HEK293 (cell line): ENCODE results near the gene ZNF354C.

Source experiments
- BCL6B ChIP-seq: fragments of 450-650 bp; formaldehyde crosslinking; IDR thresholded peaks from 2 replicates; pipeline ENCODE4 v1.5.1; 2017; ENCODE audit warnings: missing biosample characterization, missing genetic modification characterization
- GFI1B ChIP-seq: fragments of 450-650 bp; formaldehyde crosslinking; IDR thresholded peaks from 2 replicates; pipeline ENCODE4 v1.5.1; 2016; ENCODE audit warnings: missing biosample characterization, missing genetic modification characterization
- GLI4 ChIP-seq: fragments of 450-650 bp; formaldehyde crosslinking; IDR thresholded peaks from 2 replicates; pipeline ENCODE4 v1.5.1; 2016; ENCODE audit warnings: missing biosample characterization, missing genetic modification characterization
- GLIS1 ChIP-seq: fragments of 450-650 bp; formaldehyde crosslinking; IDR thresholded peaks from 2 replicates; pipeline ENCODE4 v1.5.1; 2016; ENCODE audit warnings: missing biosample characterization, missing genetic modification characterization
- INSM2 ChIP-seq: fragments of 450-650 bp; formaldehyde crosslinking; IDR thresholded peaks from 2 replicates; pipeline ENCODE4 v1.5.1; 2016; ENCODE audit warnings: missing biosample characterization, missing genetic modification characterization
- KLF9 ChIP-seq: fragments of 450-650 bp; formaldehyde crosslinking; IDR thresholded peaks from 2 replicates; pipeline ENCODE4 v1.5.1; 2016; ENCODE audit warnings: missing biosample characterization, missing genetic modification characterization, low read depth
- PRDM1 ChIP-seq: fragments of 450-650 bp; formaldehyde crosslinking; IDR thresholded peaks from 2 replicates; pipeline ENCODE4; 2016; ENCODE audit warnings: missing biosample characterization, missing genetic modification characterization
- REPIN1 ChIP-seq: fragments of 450-650 bp; formaldehyde crosslinking; IDR thresholded peaks from 2 replicates; pipeline ENCODE4 v1.5.1; 2017; ENCODE audit warnings: missing biosample characterization, missing genetic modification characterization, low read depth
- SALL2 ChIP-seq: fragments of 450-650 bp; formaldehyde crosslinking; IDR thresholded peaks from 2 replicates; pipeline ENCODE4 v1.5.0; 2017; ENCODE audit warnings: missing biosample characterization, mild to moderate bottlenecking, missing genetic modification characterization, borderline replicate concordance
- SCRT1 ChIP-seq: fragments of 450-650 bp; formaldehyde crosslinking; IDR thresholded peaks from 2 replicates; pipeline ENCODE4 v1.5.1; 2016; ENCODE audit warnings: missing biosample characterization, missing genetic modification characterization, borderline replicate concordance
- SCRT2 ChIP-seq: fragments of 450-650 bp; formaldehyde crosslinking; IDR thresholded peaks from 2 replicates; pipeline ENCODE4 v1.5.1; 2016; ENCODE audit warnings: missing biosample characterization, missing genetic modification characterization
- SETDB1 ChIP-seq: IDR thresholded peaks from one replicate; pipeline ENCODE4 v1.6.1; 2017; ENCODE audit warnings: mild to moderate bottlenecking, low read length, moderate library complexity, mixed read lengths; ENCODE audit not compliant: insufficient read length
- ZBTB1 ChIP-seq: fragments of 450-650 bp; formaldehyde crosslinking; IDR thresholded peaks from 2 replicates; pipeline ENCODE4 v1.5.1; 2016; ENCODE audit warnings: missing biosample characterization, missing genetic modification characterization
- ZBTB26 ChIP-seq: fragments of 450-650 bp; formaldehyde crosslinking; optimal IDR thresholded peaks from 2 replicates; pipeline ENCODE3; 2016; ENCODE audit warnings: missing biosample characterization, mild to moderate bottlenecking, missing genetic modification characterization
- ZNF114 ChIP-seq: fragments of 450-650 bp; formaldehyde crosslinking; IDR thresholded peaks from 2 replicates; pipeline ENCODE4 v1.5.0; 2017; ENCODE audit warnings: missing biosample characterization, missing genetic modification characterization
- ZNF121 ChIP-seq: fragments of 450-650 bp; formaldehyde crosslinking; IDR thresholded peaks from 2 replicates; pipeline ENCODE4 v1.5.1; 2016; ENCODE audit warnings: missing biosample characterization, missing genetic modification characterization
- ZNF146 ChIP-seq: fragments of 450-650 bp; formaldehyde crosslinking; IDR thresholded peaks from 2 replicates; pipeline ENCODE4 v1.5.1; 2016; ENCODE audit warnings: missing biosample characterization, missing genetic modification characterization
- ZNF174 ChIP-seq: fragments of 450-650 bp; formaldehyde crosslinking; IDR thresholded peaks from 2 replicates; pipeline ENCODE4 v1.5.0; 2017; ENCODE audit warnings: missing biosample characterization, mild to moderate bottlenecking, missing genetic modification characterization
- ZNF202 ChIP-seq: fragments of 450-650 bp; formaldehyde crosslinking; IDR thresholded peaks from 2 replicates; pipeline ENCODE4 v1.5.1; 2016; ENCODE audit warnings: missing biosample characterization, missing genetic modification characterization, borderline replicate concordance
- ZNF274 ChIP-seq, 2 experiments: fragments of 200-500 bp in 1 of 2; fragments of 450-650 bp in 1 of 2; sonication (Bioruptor generic) in 1 of 2; formaldehyde crosslinking in 1 of 2; IDR thresholded peaks; 2 replicates each; pipeline versions ENCODE4 v1.5.1 to v1.6.1; 2014 to 2016; ENCODE audit warnings: borderline replicate concordance in 1 of 2, inconsistent platforms in 1 of 2, low read length in 1 of 2, missing biosample characterization in 1 of 2, missing genetic modification characterization in 1 of 2
- ZNF280C ChIP-seq: fragments of 450-650 bp; formaldehyde crosslinking; IDR thresholded peaks from 2 replicates; pipeline ENCODE4 v1.5.1; 2016; ENCODE audit warnings: missing biosample characterization, missing genetic modification characterization
- ZNF350 ChIP-seq: fragments of 450-650 bp; formaldehyde crosslinking; IDR thresholded peaks from 2 replicates; pipeline ENCODE4 v1.5.0; 2017; ENCODE audit warnings: missing biosample characterization, mild to moderate bottlenecking, missing genetic modification characterization
- ZNF354C ChIP-seq: fragments of 450-650 bp; formaldehyde crosslinking; IDR thresholded peaks from 2 replicates; pipeline ENCODE4 v1.5.1; 2016; ENCODE audit warnings: missing biosample characterization, missing genetic modification characterization, low read depth, borderline replicate concordance
- ZNF362 ChIP-seq: fragments of 450-650 bp; formaldehyde crosslinking; IDR thresholded peaks from 2 replicates; pipeline ENCODE4 v1.5.1; 2016; ENCODE audit warnings: missing biosample characterization, missing genetic modification characterization
- ZNF473 ChIP-seq: fragments of 450-650 bp; formaldehyde crosslinking; IDR thresholded peaks from 2 replicates; pipeline ENCODE4 v1.5.1; 2017; ENCODE audit warnings: missing biosample characterization, missing genetic modification characterization
- ZNF529 ChIP-seq: fragments of 450-650 bp; formaldehyde crosslinking; IDR thresholded peaks from 2 replicates; pipeline ENCODE4 v1.5.1; 2017; ENCODE audit warnings: missing genetic modification characterization, missing biosample characterization; ENCODE audit not compliant: insufficient replicate concordance
- ZNF530 ChIP-seq: fragments of 450-650 bp; formaldehyde crosslinking; IDR thresholded peaks from 2 replicates; pipeline ENCODE4 v1.5.1; 2016; ENCODE audit warnings: low read depth, missing biosample characterization, missing genetic modification characterization
- ZNF623 ChIP-seq: fragments of 450-650 bp; formaldehyde crosslinking; IDR thresholded peaks from 2 replicates; pipeline ENCODE4 v1.5.1; 2016; ENCODE audit warnings: missing biosample characterization, missing genetic modification characterization
- ZNF654 ChIP-seq: fragments of 450-650 bp; formaldehyde crosslinking; IDR thresholded peaks from 2 replicates; pipeline ENCODE4 v1.5.1; 2016; ENCODE audit warnings: low read depth, missing biosample characterization, missing genetic modification characterization
- ZNF704 ChIP-seq: fragments of 450-650 bp; formaldehyde crosslinking; IDR thresholded peaks from 2 replicates; pipeline ENCODE4 v1.5.1; 2016; ENCODE audit warnings: missing biosample characterization, missing genetic modification characterization
- ZNF776 ChIP-seq: fragments of 450-650 bp; formaldehyde crosslinking; IDR thresholded peaks from 2 replicates; pipeline ENCODE4 v1.5.0; 2017; ENCODE audit warnings: missing biosample characterization, missing genetic modification characterization, borderline replicate concordance
- ZNF843 ChIP-seq: fragments of 450-650 bp; formaldehyde crosslinking; IDR thresholded peaks from 2 replicates; pipeline ENCODE4 v1.5.1; 2016; ENCODE audit warnings: missing biosample characterization, missing genetic modification characterization

The ZNF354C gene

GRCh38 chr5:179023528-179024189 is 36.5 kb upstream of the ZNF354C start, which contains the start of gene ZNF879 (continued):
- TF ChIP-seq ZNF280C (no peak), ZNF202 (tag by site-specific recombination) (no peak), ZNF530 (tag by site-specific recombination) (no peak), INSM2 (tag by site-specific recombination) (no peak), GFI1B (tag by site-specific recombination) (no peak), BCL6B (tag by site-specific recombination) (no peak), SALL2 (no peak), ZNF121 (tag by site-specific recombination) (no peak), ZNF623 (tag by site-specific recombination) (no peak), ZNF362 (no peak), GLIS1 (tag by site-specific recombination) (peak; percentile 52; the same call in 1 of the 2 replicates), ZNF114 (tag by site-specific recombination) (no peak), ZBTB26 (tag by site-specific recombination) (peak; percentile 59), ZBTB1 (tag by site-specific recombination) (no peak), SETDB1 (peak; percentile 59), KLF9 (tag by site-specific recombination) (peak; percentile 49), ZNF704 (tag by site-specific recombination) (no peak), ZNF174 (tag by site-specific recombination) (no peak), ZNF843 (tag by site-specific recombination) (no peak), ZNF529 (tag by site-specific recombination) (no peak), ZNF354C (tag by site-specific recombination) (no peak), SCRT1 (tag by site-specific recombination) (no peak), PRDM1 (no peak), ZNF654 (no peak), ZNF146 (tag by site-specific recombination) (no peak), SCRT2 (tag by site-specific recombination) (no peak), ZNF473 (no peak), ZNF350 (tag by site-specific recombination) (no peak), ZNF776 (no peak), REPIN1 (tag by site-specific recombination) (no peak), ZNF274 (IDR thresholded peaks at IDR 0.05; ENCODE audit: low read length) (no peak), ZNF274 (tag by site-specific recombination; IDR thresholded peaks at IDR 0.05; ENCODE audit: borderline replicate concordance) (no peak), GLI4 (no peak)
